HEK293T (cell line): ENCODE data around the gene ACKR2.

ENCODE experiments used
- CTCF ChIA-PET: fragments of 350-600 bp; formaldehyde crosslinking; extraction: SDS; loops from one replicate; lab custom pipeline; 2021; ENCODE audit warnings: antibody characterized with exemption, inconsistent platforms; lab: Yijun Ruan, JAX
- POLR2A ChIA-PET: fragments of 350-600 bp; formaldehyde crosslinking; extraction: SDS; loops from one replicate; lab custom pipeline; 2020; ENCODE audit warnings: antibody characterized with exemption, inconsistent platforms; lab: Yijun Ruan, JAX
- DNase-seq: peaks from one replicate; pipeline ENCODE4 v3.0.0; 2012; ENCODE audit warnings: mixed read lengths; ENCODE audit errors: extremely low spot score
- ARNT ChIP-seq: fragments of 450-650 bp; IDR thresholded peaks from 2 replicates; pipeline ENCODE4 v1.6.1; 2017; ENCODE audit warnings: mild to moderate bottlenecking
- BHLHE40 ChIP-seq: fragments of 450-650 bp; IDR thresholded peaks from 2 replicates; pipeline ENCODE4 v1.6.1; 2016; ENCODE audit warnings: mild to moderate bottlenecking, moderate library complexity, borderline replicate concordance
- CTBP1 ChIP-seq: fragments of 450-650 bp; IDR thresholded peaks from 2 replicates; pipeline ENCODE4 v1.6.1; 2016; ENCODE audit warnings: borderline replicate concordance
- ELF4 ChIP-seq: fragments of 450-650 bp; IDR thresholded peaks from 2 replicates; pipeline ENCODE4 v1.6.1; 2017; ENCODE audit warnings: antibody characterized with exemption
- FOXA1 ChIP-seq: fragments of 450-650 bp; IDR thresholded peaks from 2 replicates; pipeline ENCODE4 v1.6.1; 2016; ENCODE audit warnings: mild to moderate bottlenecking
- FOXK2 ChIP-seq: fragments of 450-650 bp; IDR thresholded peaks from 2 replicates; pipeline ENCODE4 v1.6.1; 2016; ENCODE audit warnings: mild to moderate bottlenecking
- FOXM1 ChIP-seq: fragments of 450-650 bp; IDR thresholded peaks from 2 replicates; pipeline ENCODE4 v1.6.1; 2017; ENCODE audit warnings: mild to moderate bottlenecking, borderline replicate concordance
- HDGF ChIP-seq: fragments of 450-650 bp; IDR thresholded peaks from 2 replicates; pipeline ENCODE4 v1.6.1; 2017; ENCODE audit warnings: antibody characterized with exemption, borderline replicate concordance
- L3MBTL2 ChIP-seq: fragments of 450-650 bp; conservative IDR thresholded peaks from 2 replicates; pipeline ENCODE4 v1.6.1; 2016; ENCODE audit warnings: mild to moderate bottlenecking
- LEF1 ChIP-seq: fragments of 450-650 bp; IDR thresholded peaks from 2 replicates; pipeline ENCODE4 v1.6.1; 2017; ENCODE audit warnings: mild to moderate bottlenecking, borderline replicate concordance
- NFRKB ChIP-seq: fragments of 450-650 bp; IDR thresholded peaks from 2 replicates; pipeline ENCODE4 v1.6.1; 2016; ENCODE audit warnings: mild to moderate bottlenecking, moderate library complexity
- PKNOX1 ChIP-seq: fragments of 450-650 bp; IDR thresholded peaks from 2 replicates; pipeline ENCODE4 v1.6.1; 2016
- SP1 ChIP-seq: fragments of 450-650 bp; IDR thresholded peaks from 2 replicates; pipeline ENCODE4 v1.6.1; 2017
- SUZ12 ChIP-seq: fragments of 450-650 bp; IDR thresholded peaks from 2 replicates; pipeline ENCODE4 v1.6.1; 2016; ENCODE audit warnings: mild to moderate bottlenecking
- TARDBP ChIP-seq: fragments of 450-650 bp; IDR thresholded peaks from 2 replicates; pipeline ENCODE4 v1.6.1; 2016
- ZNF384 ChIP-seq: fragments of 450-650 bp; IDR thresholded peaks from 2 replicates; pipeline ENCODE4 v1.6.1; 2016

Gene ACKR2

DNA sequence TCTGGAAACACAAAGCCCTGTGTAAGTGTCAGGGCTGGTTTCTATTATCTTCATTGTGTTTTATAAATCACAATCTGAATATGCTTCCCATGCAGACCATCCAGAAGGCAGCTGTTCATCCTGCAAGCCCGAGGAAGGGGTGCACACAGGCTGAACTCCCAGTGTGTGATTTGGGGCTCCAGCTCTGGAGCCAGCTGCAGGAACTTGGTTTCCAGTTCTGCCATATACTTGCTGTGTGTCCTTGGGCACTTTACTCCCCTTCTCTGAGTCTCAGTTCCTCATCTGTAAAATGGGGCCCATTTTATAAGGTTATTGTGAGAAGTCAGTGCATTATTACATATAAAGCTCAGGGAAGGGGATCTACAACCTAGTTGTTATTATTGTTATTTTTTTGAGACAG is 43.8 kb downstream of the ACKR2 start:
- TF ChIP-seq ARNT, result no peak
- TF ChIP-seq ELF4, result no peak
- no peak for TF ChIP-seq HDGF
- no peak for TF ChIP-seq CTBP1
- no peak for TF ChIP-seq FOXK2
- no peak for TF ChIP-seq L3MBTL2
- TF ChIP-seq SP1, result no peak
- no peak for TF ChIP-seq BHLHE40
- no peak for TF ChIP-seq NFRKB
- no peak for TF ChIP-seq LEF1
- no peak for TF ChIP-seq TARDBP
- TF ChIP-seq FOXM1, result no peak
- no peak for TF ChIP-seq ZNF384
- TF ChIP-seq PKNOX1, result no peak
- TF ChIP-seq SUZ12, result no peak
- DNase-seq, result no peak
- CTCF ChIA-PET, result interaction anchor here (0.8 kb wide), 1 partner anchor 14 kb away, joined by 4 read pairs; no protein-coding TSS in a partner anchor
- POLR2A ChIA-PET, result no interaction called here

GRCh38 chr3:42853739-42854302 is 44.6 kb downstream of the ACKR2 start:
- POLR2A ChIA-PET, result no interaction called here
- no peak for TF ChIP-seq PKNOX1
- TF ChIP-seq ZNF384, result no peak
- no peak for TF ChIP-seq SUZ12
- no peak for TF ChIP-seq TARDBP
- TF ChIP-seq ELF4, result no peak
- no peak for TF ChIP-seq FOXA1
- TF ChIP-seq ARNT, result no peak
- no peak for TF ChIP-seq CTBP1
- TF ChIP-seq HDGF, result no peak
- TF ChIP-seq BHLHE40, result no peak
- no peak for TF ChIP-seq SP1
- no peak for TF ChIP-seq FOXK2
- no peak for DNase-seq
- CTCF ChIA-PET, result interaction anchor here (0.8 kb wide), 1 partner anchor 14 kb away, joined by 4 read pairs; no protein-coding TSS in a partner anchor

- POLR2A ChIA-PET, result no interaction called here
- no peak for DNase-seq
- no peak for TF ChIP-seq PKNOX1
- no peak for TF ChIP-seq NFRKB
- TF ChIP-seq HDGF, result no peak
- no peak for TF ChIP-seq FOXA1
- TF ChIP-seq ELF4, result no peak
- no peak for TF ChIP-seq ZNF384
- no peak for TF ChIP-seq BHLHE40
- no peak for TF ChIP-seq ARNT
- TF ChIP-seq CTBP1, result no peak
- TF ChIP-seq L3MBTL2, result no peak
- no peak for TF ChIP-seq FOXM1
- TF ChIP-seq LEF1, result no peak
- TF ChIP-seq TARDBP, result no peak
- no peak for TF ChIP-seq SP1
- no peak for TF ChIP-seq FOXK2
- CTCF ChIA-PET, result no interaction called here
These were observed 45.9 kb downstream of the ACKR2 start for GRCh38 chr3:42855219-42855546.

DNA sequence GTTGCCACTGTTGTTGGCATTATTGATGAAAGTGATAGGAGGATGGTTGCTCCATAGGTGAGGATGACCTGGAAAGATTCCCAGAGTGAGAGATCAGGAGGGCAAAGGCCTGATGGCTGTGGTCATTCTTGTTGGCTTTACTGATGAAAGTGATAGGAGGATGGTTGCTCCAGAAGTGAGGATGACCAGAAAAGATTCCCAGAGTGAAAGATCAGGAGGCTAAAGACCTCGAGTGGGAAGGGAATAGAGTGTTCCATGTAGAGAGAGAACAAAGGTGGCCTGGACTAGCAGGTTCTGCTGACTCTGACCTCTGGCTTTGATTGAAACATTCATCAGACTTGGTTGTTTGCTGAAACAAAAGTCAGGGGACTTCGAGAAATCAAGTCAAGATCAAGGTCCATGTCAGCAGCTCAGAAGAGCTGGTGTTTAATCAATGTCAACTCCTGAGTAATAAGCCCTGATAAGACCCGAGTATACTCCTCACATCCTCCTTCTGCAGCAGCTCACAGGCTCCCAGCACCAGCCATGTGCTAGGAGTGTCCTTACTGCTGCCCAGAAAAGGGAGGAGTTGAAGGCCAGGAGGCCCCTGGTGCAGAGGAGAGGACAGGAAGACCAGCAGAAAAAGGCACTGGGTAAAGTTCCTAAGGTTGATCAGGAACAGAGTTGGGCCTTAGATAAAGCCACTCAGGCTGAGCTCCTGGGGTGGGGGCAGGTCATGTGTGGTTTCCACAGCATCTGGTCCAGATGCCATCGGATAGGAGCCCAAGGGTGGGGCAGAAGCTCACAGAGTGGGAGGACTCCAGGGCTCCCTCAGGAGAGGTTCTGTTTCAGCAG is 46.5 kb downstream of the ACKR2 start:
- TF ChIP-seq TARDBP, result no peak
- no peak for DNase-seq
- ChIA-PET CTCF (interaction anchor here (1.0 kb wide), 1 partner anchor 25 kb away, joined by 3 read pairs; no protein-coding TSS in a partner anchor), POLR2A (no interaction called here)

GRCh38 chr3:42856544-42856943 is 47.3 kb downstream of the ACKR2 start:
- no peak for DNase-seq
- TF ChIP-seq FOXM1, result no peak
- TF ChIP-seq ARNT, result no peak
- TF ChIP-seq SUZ12, result no peak
- no peak for TF ChIP-seq FOXA1
- no peak for TF ChIP-seq PKNOX1
- no peak for TF ChIP-seq ZNF384
- no peak for TF ChIP-seq HDGF
- TF ChIP-seq BHLHE40, result no peak
- TF ChIP-seq SP1, result no peak
- ChIA-PET POLR2A (no interaction called here), CTCF (interaction anchor here (1.0 kb wide), 1 partner anchor 25 kb away, joined by 3 read pairs; no protein-coding TSS in a partner anchor)
